MCF 10A (cell line): Measurements from ENCODE around the gene FGFBP2. TPM values are rescaled to one million over a fixed set of nuclear protein-coding genes. Genes with fewer than 3 reads are reported as not detected.

Experiments used
- BruUV-seq: library from RNA; stranded (reverse); fragments of 400-500 nt; replicated peaks from 2 replicates; lab custom pipeline; 2021; lab: Mats Ljungman, UMichigan
- CTCF ChIA-PET: fragments of 300-600 bp; sonication (Branson Sonifier 250); formaldehyde crosslinking; extraction: SDS; loops from one replicate; lab custom pipeline; 2021; ENCODE audit warnings: antibody characterized with exemption, inconsistent platforms; lab: Yijun Ruan, JAX
- POLR2A ChIA-PET: fragments of 300-600, 350-650 bp; sonication (Branson Sonifier 250); formaldehyde crosslinking; extraction: SDS; loops from one replicate; lab custom pipeline; 2020; ENCODE audit warnings: antibody characterized with exemption, inconsistent platforms; lab: Yijun Ruan, JAX
- DNase-seq: peaks from one replicate; pipeline ENCODE4 v3.0.0-alpha.2; 2018; ENCODE audit not compliant: unreplicated experiment
- H3K27ac Mint-ChIP-seq: one replicate; pipeline ENCODE4 v1.8.0; 2022; ENCODE audit warnings: mild to moderate bottlenecking, low read depth, mixed read lengths; ENCODE audit not compliant: unreplicated experiment
- H3K27me3 Mint-ChIP-seq: one replicate; pipeline ENCODE4 v1.8.0; 2022; ENCODE audit warnings: mixed read lengths; ENCODE audit not compliant: insufficient read depth, unreplicated experiment
- H3K36me3 Mint-ChIP-seq: one replicate; pipeline ENCODE4 v1.8.0; 2022; ENCODE audit warnings: mild to moderate bottlenecking, moderate library complexity, mixed read lengths; ENCODE audit not compliant: insufficient read depth, unreplicated experiment
- H3K4me1 Mint-ChIP-seq: one replicate; pipeline ENCODE4 v1.8.0; 2022; ENCODE audit warnings: mixed read lengths; ENCODE audit not compliant: insufficient read depth, unreplicated experiment
- H3K4me3 Mint-ChIP-seq: one replicate; pipeline ENCODE4 v1.8.0; 2022; ENCODE audit warnings: mild to moderate bottlenecking, moderate library complexity, mixed read lengths; ENCODE audit not compliant: unreplicated experiment
- H3K9me3 Mint-ChIP-seq: one replicate; pipeline ENCODE4 v1.8.0; 2022; ENCODE audit warnings: mixed read lengths; ENCODE audit not compliant: unreplicated experiment
- CTCF ChIP-seq: fragments of 200-600 bp; IDR thresholded peaks from one replicate; pipeline ENCODE4 v1.8.0; 2022; ENCODE audit warnings: antibody characterized with exemption, mild to moderate bottlenecking; ENCODE audit not compliant: unreplicated experiment
- intact Hi-C: fragments of 100-400 bp; cut with micrococcal nuclease; formaldehyde crosslinking; loops from 2 replicates; pipeline ENCODE4 v1.14.1; 2022
- total RNA-seq: library from RNA; stranded (reverse); gene quantifications from 2 replicates; pipeline ENCODE4 v1.2.3, GENCODE V29; 2022

The FGFBP2 gene
- total RNA-seq, 1 experiment from 2014 or later, result not detected

GRCh38 chr4:15996773-15997172 is 33.8 kb upstream of the FGFBP2 start:
- no peak overlapping the region for H3K27ac Mint-ChIP-seq
- CTCF ChIA-PET, result interaction anchor here (0.9 to 7.9 kb wide), 6 partner anchors 12 to 517 kb away, joined by 3 to 46 read pairs (median 4); no protein-coding TSS in a partner anchor
- H3K36me3 Mint-ChIP-seq, result no peaks in the 10 kb centered on the region

DNA sequence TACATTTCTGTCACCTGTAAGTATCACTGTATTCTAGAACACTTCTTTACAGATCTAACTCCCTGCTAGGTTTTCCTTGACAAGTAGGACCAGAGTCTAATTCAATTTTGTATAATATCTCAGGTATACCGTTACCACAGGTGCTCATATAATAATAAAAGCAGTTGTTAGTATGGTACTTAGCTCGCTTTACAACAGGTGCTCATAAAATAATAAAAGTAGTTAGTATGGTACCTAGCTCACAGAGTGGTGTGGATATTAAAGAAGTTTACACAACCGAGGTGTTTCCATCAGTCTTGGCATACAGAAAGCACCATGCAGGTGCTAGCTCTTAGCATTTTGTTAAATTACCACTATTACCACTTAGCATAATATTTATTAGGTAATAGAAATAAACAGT is 32.9 kb upstream of the FGFBP2 start:
- BruUV-seq, result no TSS peak
- Mint-ChIP-seq H3K9me3 (no peaks in the 10 kb centered on the region), H3K4me1 (no peaks in the 10 kb centered on the region), H3K36me3 (no peaks in the 10 kb centered on the region), H3K27ac (no peak overlapping the region), H3K27me3 (peaks cover 26% of the 10 kb centered on the region), H3K4me3 (no peak overlapping the region)
- intact Hi-C loops, result no loop called here
- TF ChIP-seq CTCF, result no peak
- ChIA-PET CTCF (interaction anchor here (1.2 to 7.9 kb wide), 3 partner anchors 9 to 189 kb away, joined by 3 to 46 read pairs (median 19); no protein-coding TSS in a partner anchor), POLR2A (no interaction called here)
- no peak for DNase-seq

More at GRCh38 chr4:15996773-15997172, 33.8 kb upstream of the FGFBP2 start:
- Mint-ChIP-seq H3K27me3 (peaks cover 26% of the 10 kb centered on the region), H3K4me3 (no peak overlapping the region), H3K9me3 (no peaks in the 10 kb centered on the region), H3K4me1 (no peaks in the 10 kb centered on the region)
- intact Hi-C loops, result no loop called here
- no TSS peak for BruUV-seq
- POLR2A ChIA-PET, result interaction anchor here (0.9 kb wide), 1 partner anchor 12 kb away, joined by 3 read pairs; no protein-coding TSS in a partner anchor
- DNase-seq, result no peak
- no peak for TF ChIP-seq CTCF

- no TSS peak for BruUV-seq
- Mint-ChIP-seq H3K27ac (no peak overlapping the region), H3K36me3 (no peaks in the 10 kb centered on the region), H3K4me3 (no peak overlapping the region), H3K4me1 (no peaks in the 10 kb centered on the region), H3K9me3 (no peaks in the 10 kb centered on the region), H3K27me3 (peaks cover 26% of the 10 kb centered on the region)
- ChIA-PET CTCF (interaction anchor here (0.5 to 7.9 kb wide), 6 partner anchors 10 to 214 kb away, joined by 3 to 46 read pairs (median 3); no protein-coding TSS in a partner anchor), POLR2A (interaction anchor here (0.6 to 0.7 kb wide), 2 partner anchors 88 to 133 kb away, joined by 3 read pairs; no protein-coding TSS in a partner anchor)
- no peak for DNase-seq
- intact Hi-C loops, result no loop called here
- TF ChIP-seq CTCF, result no peak
Measured at GRCh38 chr4:15992167-15992485, 29.2 kb upstream of the FGFBP2 start.

GRCh38 chr4:15990570-15991285 is 27.8 kb upstream of the FGFBP2 start:
- CTCF ChIA-PET, result interaction anchor here (0.8 to 1.3 kb wide), 3 partner anchors 11 to 35 kb away, joined by 3 to 6 read pairs (median 3); no protein-coding TSS in a partner anchor
- no peak overlapping the region for H3K4me3 Mint-ChIP-seq

More at GRCh38 chr4:15990570-15991285, 27.8 kb upstream of the FGFBP2 start:
- POLR2A ChIA-PET, result no interaction called here
- H3K9me3 Mint-ChIP-seq, result no peaks in the 10 kb centered on the region
- TF ChIP-seq CTCF, result no peak
- no peak overlapping the region for H3K27ac Mint-ChIP-seq
- intact Hi-C loops, result no loop called here
- DNase-seq, result no peak
- no TSS peak for BruUV-seq
- H3K27me3 Mint-ChIP-seq, result peaks cover 26% of the 10 kb centered on the region
- H3K4me1 Mint-ChIP-seq, result no peaks in the 10 kb centered on the region
- no peaks in the 10 kb centered on the region for H3K36me3 Mint-ChIP-seq
